Nucleus accumbens (tissue), 56 donors: ENCODE results near the gene CBY1.
"Not testable (repeated sequence)": the region's sequence is repeated elsewhere in the genome, so short reads cannot be mapped to it uniquely, and the experiment has no call there.

Experiments used
- DNase-seq, 56 donors: peaks; one replicate each; lab custom pipeline; 2025; lab: John Stamatoyannopoulos, UW

The CBY1 gene

GRCh38 chr22:38656256-38657044 is at the start of gene CBY1, which contains the start of gene FAM227A:
TSS of gene CBY1 (plus strand) at chr22:38656638. CDS start at chr22:38668055, 11,417 bp downstream.
TSS of gene FAM227A (minus strand) at chr22:38656392. CDS start at chr22:38650168, 6,224 bp downstream.
- DNase-seq = peak; percentile 54 to 98 (median 91)

- no peak for DNase-seq
Observed at GRCh38 chr22:38607680-38608079, 48.8 kb upstream of the CBY1 start.

GRCh38 chr22:38608992-38609750 is 47.3 kb upstream of the CBY1 start:
- no peak for DNase-seq

GRCh38 chr22:38610234-38610633 is 46.2 kb upstream of the CBY1 start:
- DNase-seq = no peak

- no peak for DNase-seq
Observed at GRCh38 chr22:38611559-38611958, 44.9 kb upstream of the CBY1 start.

- no peak for DNase-seq
Observed at GRCh38 chr22:38612217-38613006, 44.0 kb upstream of the CBY1 start.

- DNase-seq = no peak
Observed at GRCh38 chr22:38613588-38613987, 42.9 kb upstream of the CBY1 start.

- DNase-seq = no peak
Observed at GRCh38 chr22:38614332-38615063, 41.9 kb upstream of the CBY1 start.

- not testable (repeated sequence) for DNase-seq
Observed at GRCh38 chr22:38615064-38615405, 41.4 kb upstream of the CBY1 start.

- DNase-seq = no peak
Observed at GRCh38 chr22:38618258-38618657, 38.2 kb upstream of the CBY1 start.

GRCh38 chr22:38618682-38619081 is 37.8 kb upstream of the CBY1 start:
- no peak for DNase-seq

- DNase-seq = no peak
Observed at GRCh38 chr22:38623351-38623750, 33.1 kb upstream of the CBY1 start.

GRCh38 chr22:38628444-38628843 is 28.0 kb upstream of the CBY1 start:
- no peak for DNase-seq

- no peak for DNase-seq
Observed at GRCh38 chr22:38629108-38629507, 27.3 kb upstream of the CBY1 start.

- no peak for DNase-seq
Observed at GRCh38 chr22:38631724-38632123, 24.7 kb upstream of the CBY1 start.

GRCh38 chr22:38632528-38632927 is 23.9 kb upstream of the CBY1 start:
- DNase-seq = no peak

GRCh38 chr22:38638216-38638615 is 18.2 kb upstream of the CBY1 start:
- no peak for DNase-seq

GRCh38 chr22:38638728-38639127 is 17.7 kb upstream of the CBY1 start:
- DNase-seq = no peak

- no peak for DNase-seq
Observed at GRCh38 chr22:38641476-38642040, 14.9 kb upstream of the CBY1 start.

GRCh38 chr22:38644245-38644644 is 12.2 kb upstream of the CBY1 start:
- DNase-seq = not testable (repeated sequence)
